ENCODE measurements around the gene CCNK. TPM values are rescaled to one million over a fixed set of nuclear protein-coding genes. Genes with fewer than 3 reads are reported as not detected.

CCNK gene
- total RNA-seq, 1 donor from 2014 or later, result 66.2 TPM

- Mint-ChIP-seq H3K27me3 (no peaks in the 10 kb centered on the region), H3K9me3 (no peaks in the 10 kb centered on the region), H3K36me3 (no peaks in the 10 kb centered on the region), H3K27ac (peak overlapping the region; percentile 3), H3K4me1 (ENCODE audit: unreplicated experiment) (peaks cover 39% of the 10 kb centered on the region), H3K4me3 (peak overlapping the region; percentile 44)
- DNase-seq (ENCODE audit: extremely low spot score, unreplicated experiment), result no peak
- TF ChIP-seq, protein P1, sequence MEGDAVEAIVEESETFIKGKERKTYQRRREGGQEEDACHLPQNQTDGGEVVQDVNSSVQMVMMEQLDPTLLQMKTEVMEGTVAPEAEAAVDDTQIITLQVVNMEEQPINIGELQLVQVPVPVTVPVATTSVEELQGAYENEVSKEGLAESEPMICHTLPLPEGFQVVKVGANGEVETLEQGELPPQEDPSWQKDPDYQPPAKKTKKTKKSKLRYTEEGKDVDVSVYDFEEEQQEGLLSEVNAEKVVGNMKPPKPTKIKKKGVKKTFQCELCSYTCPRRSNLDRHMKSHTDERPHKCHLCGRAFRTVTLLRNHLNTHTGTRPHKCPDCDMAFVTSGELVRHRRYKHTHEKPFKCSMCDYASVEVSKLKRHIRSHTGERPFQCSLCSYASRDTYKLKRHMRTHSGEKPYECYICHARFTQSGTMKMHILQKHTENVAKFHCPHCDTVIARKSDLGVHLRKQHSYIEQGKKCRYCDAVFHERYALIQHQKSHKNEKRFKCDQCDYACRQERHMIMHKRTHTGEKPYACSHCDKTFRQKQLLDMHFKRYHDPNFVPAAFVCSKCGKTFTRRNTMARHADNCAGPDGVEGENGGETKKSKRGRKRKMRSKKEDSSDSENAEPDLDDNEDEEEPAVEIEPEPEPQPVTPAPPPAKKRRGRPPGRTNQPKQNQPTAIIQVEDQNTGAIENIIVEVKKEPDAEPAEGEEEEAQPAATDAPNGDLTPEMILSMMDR (conservative IDR thresholded peaks at IDR 0.05), result no peak
Observed at GRCh38 chr14:99478128-99478527, 3.1 kb upstream of the CCNK start.

- Mint-ChIP-seq H3K36me3 (no peaks in the 10 kb centered on the region), H3K4me3 (peak overlapping the region; percentile 93), H3K9me3 (no peaks in the 10 kb centered on the region), H3K4me1 (ENCODE audit: unreplicated experiment) (peaks cover 49% of the 10 kb centered on the region), H3K27ac (peak overlapping the region; percentile 92), H3K27me3 (no peaks in the 10 kb centered on the region)
- TF ChIP-seq, protein P1 (conservative IDR thresholded peaks at IDR 0.05), result no peak
- DNase-seq (ENCODE audit: extremely low spot score, unreplicated experiment), result no peak
Observed at GRCh38 chr14:99479160-99479905, 1.9 kb upstream of the CCNK start.

DNA sequence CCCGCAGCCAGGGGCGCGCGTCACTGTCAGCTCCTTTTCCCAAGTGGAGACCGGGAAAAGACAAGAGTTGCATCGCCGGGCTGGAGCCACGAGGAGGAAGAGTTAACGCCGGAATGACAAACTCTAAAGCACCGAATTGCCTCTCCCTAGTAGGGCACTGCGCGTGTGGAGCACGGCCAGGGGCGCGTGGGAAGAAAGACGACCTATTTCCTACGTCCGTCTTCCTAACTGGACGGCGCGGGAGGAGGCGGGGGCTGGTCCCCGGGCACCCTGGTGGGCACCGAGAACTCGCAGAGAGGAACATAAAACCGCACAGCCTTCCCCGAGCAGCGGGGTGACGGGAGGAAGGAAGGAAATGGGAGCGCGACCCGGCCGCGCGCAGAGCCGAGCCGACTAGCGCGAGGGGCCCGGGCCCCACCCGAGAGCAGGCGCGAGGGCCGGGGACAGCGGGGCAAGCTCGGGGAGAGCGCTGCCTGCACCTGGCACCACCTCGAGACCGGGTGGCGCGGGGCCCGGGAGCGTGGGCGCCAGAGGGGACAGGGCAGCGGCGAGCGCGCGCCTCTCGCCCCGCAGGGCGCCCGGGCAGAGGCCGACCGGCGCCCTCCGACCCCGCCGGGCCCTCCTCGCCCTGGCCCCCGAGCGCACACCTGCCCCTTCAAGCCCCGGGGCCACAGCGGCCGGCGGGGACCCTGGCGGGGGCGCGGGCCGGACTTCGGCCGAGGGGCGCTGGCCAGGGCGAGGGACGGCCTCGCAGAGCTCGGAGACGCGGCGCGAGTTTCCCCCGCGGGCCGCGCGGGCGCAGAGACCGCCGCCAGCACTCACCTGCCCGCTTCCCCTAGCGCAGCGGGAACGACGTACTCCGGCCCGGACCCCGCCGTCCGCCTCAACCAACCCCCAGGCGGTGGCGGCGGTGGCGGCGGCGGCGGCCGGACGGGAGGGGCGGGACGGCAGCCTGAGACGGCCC is 1.0 kb upstream of the CCNK start, which contains the start of gene SETD3:
TSS of gene SETD3 (minus strand) at position 954 of the 964 bp plus-strand sequence. CDS start 15,054 bp downstream, outside the sequence.
- Mint-ChIP-seq H3K27ac (peak within 1 kb of the TSS; percentile 100), H3K27me3 (no peaks in the 10 kb centered on the region), H3K4me1 (ENCODE audit: unreplicated experiment) (peaks cover 49% of the 10 kb centered on the region), H3K9me3 (no peaks in the 10 kb centered on the region), H3K36me3 (no peaks in the 10 kb centered on the region), H3K4me3 (peak within 1 kb of the TSS; percentile 99)
- TF ChIP-seq, protein P1 (conservative IDR thresholded peaks at IDR 0.05), result peak; percentile 32
- DNase-seq (ENCODE audit: extremely low spot score, unreplicated experiment), result no peak

GRCh38 chr14:99481745-99482099 is 513 bp downstream of the CCNK start:
- DNase-seq (ENCODE audit: extremely low spot score, unreplicated experiment), result no peak
- Mint-ChIP-seq H3K27ac (peak overlapping the region; percentile 100), H3K4me3 (peak overlapping the region; percentile 99), H3K9me3 (no peaks in the 10 kb centered on the region), H3K4me1 (ENCODE audit: unreplicated experiment) (peaks cover 42% of the 10 kb centered on the region), H3K27me3 (no peaks in the 10 kb centered on the region), H3K36me3 (no peaks in the 10 kb centered on the region)
- TF ChIP-seq, protein P1 (conservative IDR thresholded peaks at IDR 0.05), result no peak

DNA sequence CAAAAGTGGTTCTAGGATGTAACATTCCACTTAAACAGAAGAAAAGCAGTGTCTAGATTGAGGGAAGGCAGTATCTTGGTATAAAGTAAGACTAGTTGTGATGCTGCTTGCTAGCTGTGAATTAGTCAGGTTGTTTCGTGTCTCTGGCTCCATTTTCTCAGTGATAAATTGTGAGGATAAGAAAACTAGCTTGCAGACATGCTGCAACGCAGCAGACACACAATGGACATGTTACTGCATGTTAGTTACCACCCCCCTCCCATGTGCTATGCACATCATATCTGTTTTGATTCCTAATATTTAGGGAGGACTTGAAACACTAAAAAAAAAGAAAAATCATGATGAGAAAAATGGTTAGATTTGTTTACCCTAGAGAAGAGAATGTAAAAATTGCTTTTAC is 2.9 kb downstream of the CCNK start:
- Mint-ChIP-seq H3K27ac (peak overlapping the region; percentile 69), H3K27me3 (no peaks in the 10 kb centered on the region), H3K4me1 (ENCODE audit: unreplicated experiment) (peaks cover 27% of the 10 kb centered on the region), H3K4me3 (peak overlapping the region; percentile 68), H3K36me3 (no peaks in the 10 kb centered on the region), H3K9me3 (no peaks in the 10 kb centered on the region)
- DNase-seq (ENCODE audit: extremely low spot score, unreplicated experiment), result no peak
- TF ChIP-seq, protein P1 (conservative IDR thresholded peaks at IDR 0.05), result no peak

All from type B pancreatic cell (in vitro differentiated cells).